ENCODE data around the gene USP10.

DNA sequence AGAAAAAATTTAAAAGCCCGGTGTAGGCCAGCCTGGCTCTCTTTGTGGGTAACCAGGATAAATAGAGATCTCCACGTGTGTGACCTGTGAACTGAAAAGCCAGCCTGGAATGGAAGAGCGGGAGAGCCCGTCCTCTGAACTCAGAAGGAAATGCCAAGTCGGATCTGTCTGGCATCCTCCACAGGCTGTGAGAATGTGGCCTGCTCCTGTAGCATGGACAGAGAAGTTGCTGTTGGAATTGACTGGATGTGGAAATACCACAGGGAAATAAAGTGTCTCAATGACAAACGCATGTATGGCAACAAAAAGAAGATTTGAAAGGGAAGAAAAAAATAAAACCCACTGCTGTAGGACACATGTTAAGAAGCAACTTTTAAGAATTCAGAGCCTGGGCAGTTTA lies 44.8 kb upstream of the USP10 start:
- TF ChIP-seq, protein P1, sequence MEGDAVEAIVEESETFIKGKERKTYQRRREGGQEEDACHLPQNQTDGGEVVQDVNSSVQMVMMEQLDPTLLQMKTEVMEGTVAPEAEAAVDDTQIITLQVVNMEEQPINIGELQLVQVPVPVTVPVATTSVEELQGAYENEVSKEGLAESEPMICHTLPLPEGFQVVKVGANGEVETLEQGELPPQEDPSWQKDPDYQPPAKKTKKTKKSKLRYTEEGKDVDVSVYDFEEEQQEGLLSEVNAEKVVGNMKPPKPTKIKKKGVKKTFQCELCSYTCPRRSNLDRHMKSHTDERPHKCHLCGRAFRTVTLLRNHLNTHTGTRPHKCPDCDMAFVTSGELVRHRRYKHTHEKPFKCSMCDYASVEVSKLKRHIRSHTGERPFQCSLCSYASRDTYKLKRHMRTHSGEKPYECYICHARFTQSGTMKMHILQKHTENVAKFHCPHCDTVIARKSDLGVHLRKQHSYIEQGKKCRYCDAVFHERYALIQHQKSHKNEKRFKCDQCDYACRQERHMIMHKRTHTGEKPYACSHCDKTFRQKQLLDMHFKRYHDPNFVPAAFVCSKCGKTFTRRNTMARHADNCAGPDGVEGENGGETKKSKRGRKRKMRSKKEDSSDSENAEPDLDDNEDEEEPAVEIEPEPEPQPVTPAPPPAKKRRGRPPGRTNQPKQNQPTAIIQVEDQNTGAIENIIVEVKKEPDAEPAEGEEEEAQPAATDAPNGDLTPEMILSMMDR (IDR thresholded peaks at IDR 0.05): no peak
- TF ChIP-seq POLR2A (IDR thresholded peaks at IDR 0.05): no peak
- TF ChIP-seq EP300 (IDR thresholded peaks at IDR 0.05): no peak
